Umbilical cord (tissue), 2 donors: Measurements from ENCODE around the gene KRI1. TPM values are rescaled to one million over a fixed set of nuclear protein-coding genes. Genes with fewer than 3 reads are reported as not detected.
"Not testable (repeated sequence)": the region's sequence is repeated elsewhere in the genome, so short reads cannot be mapped to it uniquely, and the experiment has no call there.

ENCODE experiments used
- DNase-seq: peaks from one replicate; pipeline ENCODE4 v3.0.0-alpha.2; 2015; ENCODE audit warnings: low spot score
- total RNA-seq: library from RNA; depleted of rRNA; stranded (reverse); fragments of >200 nt; gene quantifications from one replicate; pipeline ENCODE4 v1.2.3, GENCODE V29; 2014; ENCODE audit warnings: low replicate concordance; ENCODE audit not compliant: insufficient read depth

KRI1 gene
- total RNA-seq, 1 donor from 2014 or later: 1.9 TPM

DNA sequence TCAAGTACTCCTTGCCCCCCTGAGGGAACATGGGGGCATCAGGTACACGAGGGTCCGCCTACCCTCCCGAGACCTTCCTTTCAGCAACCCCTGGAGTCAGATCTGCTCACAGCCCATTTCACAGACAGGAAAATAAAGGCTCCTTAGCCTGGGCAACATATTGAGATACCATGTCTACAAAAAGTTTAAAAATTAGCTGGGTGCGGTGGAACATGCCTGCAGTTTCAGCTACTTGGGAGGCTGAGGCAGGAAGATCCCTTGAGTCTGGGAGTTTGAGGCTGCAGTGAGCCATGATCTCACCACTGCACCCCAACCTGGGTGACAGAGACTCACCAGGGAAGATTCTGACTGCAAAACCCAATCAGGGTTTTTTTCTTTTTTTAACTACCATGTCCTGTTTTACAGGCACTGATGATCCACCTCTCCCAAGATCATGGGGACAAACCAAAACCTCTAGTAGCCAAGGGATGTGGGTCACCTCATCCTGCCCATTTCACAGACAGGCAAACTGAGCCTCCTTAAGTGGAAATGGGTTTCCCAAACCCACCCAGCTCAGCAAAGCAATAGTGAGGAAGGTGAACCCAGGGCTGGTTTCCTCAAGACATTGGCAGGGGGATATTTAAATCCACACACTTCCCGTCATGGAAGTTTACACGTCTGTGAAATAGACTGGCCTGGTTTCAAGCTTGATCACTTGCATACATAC lies 9.4 kb upstream of the KRI1 start:
- DNase-seq: no peak

- no peak for DNase-seq
Measured at GRCh38 chr19:10574462-10574861, 8.7 kb upstream of the KRI1 start.

- DNase-seq: not testable (repeated sequence)
Measured at GRCh38 chr19:10573793-10574192, 8.0 kb upstream of the KRI1 start.

DNA sequence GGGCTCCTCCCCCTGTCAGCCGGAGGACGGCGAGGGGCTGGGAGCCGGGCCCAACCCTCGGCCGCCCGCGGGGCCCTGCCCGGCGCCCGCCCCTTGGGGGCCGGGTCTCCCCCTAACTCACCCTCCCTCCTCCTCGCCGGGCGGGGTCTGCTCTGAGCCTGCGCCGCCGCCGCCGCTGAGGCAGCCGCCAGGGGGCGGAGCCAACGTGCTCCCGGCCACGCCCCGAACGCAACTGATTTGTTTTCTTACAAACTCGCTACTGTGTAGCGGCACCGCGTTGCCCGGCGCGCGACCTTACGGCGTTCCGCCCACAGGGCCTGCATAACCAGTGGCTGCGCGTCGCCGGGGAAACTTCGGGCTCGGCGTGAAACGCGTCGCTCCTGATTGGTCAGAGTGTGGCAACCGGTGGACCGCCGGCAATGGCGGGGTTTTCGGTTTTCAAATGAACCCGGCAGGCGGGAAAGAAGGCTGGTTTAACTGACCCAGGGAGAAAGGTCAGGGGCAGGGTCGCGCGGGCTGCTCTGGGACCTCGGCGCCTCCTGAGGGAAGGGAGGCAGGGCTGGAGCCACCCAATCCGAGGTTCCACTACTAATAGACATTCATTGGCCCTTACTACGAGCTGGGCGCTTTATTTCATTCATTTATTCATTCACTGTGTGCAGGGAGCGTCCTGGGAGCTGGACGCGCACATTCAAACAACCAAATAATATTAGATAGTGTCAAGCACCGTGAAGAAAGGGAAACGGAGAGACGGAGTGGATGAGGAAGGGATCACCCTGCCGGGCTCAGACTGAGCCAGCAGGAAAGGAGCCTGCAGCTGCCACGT lies 3.2 kb upstream of the KRI1 start, which contains the start of gene CDKN2D:
Gene CDKN2D (minus strand): TSS at position 154 of the 826 bp plus-strand sequence. CDS start 326 bp downstream, outside the sequence.
- peak; percentile 100 for DNase-seq

DNA sequence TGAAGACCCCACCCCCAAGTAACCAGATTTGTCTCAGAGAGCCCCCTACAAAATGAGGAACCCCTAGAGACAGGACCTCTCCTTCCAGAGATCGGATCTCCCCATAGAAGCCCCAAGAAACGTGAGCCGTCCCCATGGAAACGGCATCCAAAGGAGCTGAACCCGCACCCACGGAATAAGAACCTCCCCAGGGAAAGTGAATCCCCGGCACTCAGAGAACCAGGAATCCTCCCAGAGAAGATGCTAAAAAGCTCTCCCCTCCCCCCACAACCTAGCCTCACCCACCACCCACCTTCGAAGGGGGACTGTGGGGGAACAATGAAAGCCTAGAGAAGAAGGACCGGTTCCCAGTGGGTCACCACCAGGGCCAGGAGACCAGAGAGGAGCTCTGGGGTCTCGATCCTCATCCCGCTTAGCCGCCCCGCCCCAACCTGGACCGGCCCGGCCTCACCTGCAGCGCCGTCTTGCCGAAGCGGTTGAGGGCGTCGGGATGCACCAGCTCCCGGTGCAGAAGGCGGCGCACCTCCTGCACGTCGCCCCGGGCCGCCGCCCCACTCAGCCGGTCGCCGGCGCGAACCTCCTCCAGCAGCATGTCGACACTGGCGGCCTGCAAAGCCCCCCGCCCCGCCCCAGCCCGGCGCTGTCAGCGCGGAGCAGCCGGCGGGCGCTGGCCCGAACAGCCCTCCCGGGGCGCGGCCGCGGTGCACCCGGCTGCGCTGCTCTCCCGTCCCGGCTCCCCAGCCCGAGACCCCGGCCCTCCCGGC lies 2.4 kb upstream of the KRI1 start:
- DNase-seq: peak; percentile 22

DNA sequence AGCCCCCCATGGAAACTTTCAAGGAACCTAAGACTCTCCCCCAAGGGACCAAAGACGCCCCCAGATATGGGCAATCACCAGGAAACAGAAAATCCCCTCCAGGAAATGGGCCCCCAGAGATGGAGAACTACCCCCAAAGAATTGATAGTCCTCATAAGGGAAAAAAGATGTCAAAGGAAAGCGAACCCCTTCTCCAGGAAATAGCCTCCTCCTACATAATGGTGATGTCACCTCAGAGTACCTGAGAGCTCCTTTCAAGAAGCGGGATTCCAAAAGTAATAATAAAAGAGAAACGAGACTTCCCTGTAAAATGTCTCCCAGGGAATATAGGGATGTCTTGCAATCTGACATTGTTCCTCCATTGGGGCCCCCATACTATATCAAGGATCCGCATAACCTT lies 1.8 kb upstream of the KRI1 start:
- no peak for DNase-seq

- no peak for DNase-seq
Measured at GRCh38 chr19:10566658-10567410, 1.0 kb upstream of the KRI1 start.

DNA sequence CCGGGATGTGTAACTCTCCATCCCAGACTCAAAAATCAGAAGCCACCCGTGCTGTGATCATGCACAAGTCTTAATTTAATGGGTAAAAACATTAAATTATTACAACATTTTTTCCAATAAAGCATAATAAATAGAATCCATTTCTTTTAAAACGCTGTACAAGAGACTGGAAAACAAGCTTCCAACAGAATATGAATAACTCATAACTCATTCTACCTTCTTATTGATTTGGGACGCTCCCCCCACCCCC lies 523 bp upstream of the KRI1 start:
- no peak for DNase-seq

- DNase-seq: peak; percentile 48
Measured at GRCh38 chr19:10565028-10565566, 713 bp downstream of the KRI1 start.

GRCh38 chr19:10562609-10563008 lies 3.2 kb downstream of the KRI1 start:
- DNase-seq: no peak

GRCh38 chr19:10560154-10560553 lies 5.7 kb downstream of the KRI1 start:
- no peak for DNase-seq

GRCh38 chr19:10557603-10558197 lies 8.1 kb downstream of the KRI1 start:
- DNase-seq: no peak

DNA sequence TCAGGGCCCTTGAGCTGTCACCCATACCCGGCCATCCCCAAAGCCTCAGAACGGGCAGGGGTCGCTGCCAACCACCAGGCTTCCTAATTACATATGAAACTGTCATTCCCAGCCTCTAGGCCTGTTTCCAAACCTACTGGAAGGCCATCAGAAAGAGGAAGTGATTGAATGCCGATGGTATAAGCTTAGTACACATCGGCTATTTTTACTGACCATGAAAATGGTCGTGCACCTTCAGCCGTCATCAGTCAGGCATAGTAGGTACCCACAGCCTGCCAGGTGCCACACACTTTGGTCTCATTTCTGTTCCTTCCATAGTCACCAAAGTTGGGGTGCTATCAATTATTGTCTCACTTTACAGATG lies 10.2 kb downstream of the KRI1 start:
- DNase-seq: no peak

GRCh38 chr19:10554760-10555609 lies 10.8 kb downstream of the KRI1 start:
- DNase-seq: no peak

DNA sequence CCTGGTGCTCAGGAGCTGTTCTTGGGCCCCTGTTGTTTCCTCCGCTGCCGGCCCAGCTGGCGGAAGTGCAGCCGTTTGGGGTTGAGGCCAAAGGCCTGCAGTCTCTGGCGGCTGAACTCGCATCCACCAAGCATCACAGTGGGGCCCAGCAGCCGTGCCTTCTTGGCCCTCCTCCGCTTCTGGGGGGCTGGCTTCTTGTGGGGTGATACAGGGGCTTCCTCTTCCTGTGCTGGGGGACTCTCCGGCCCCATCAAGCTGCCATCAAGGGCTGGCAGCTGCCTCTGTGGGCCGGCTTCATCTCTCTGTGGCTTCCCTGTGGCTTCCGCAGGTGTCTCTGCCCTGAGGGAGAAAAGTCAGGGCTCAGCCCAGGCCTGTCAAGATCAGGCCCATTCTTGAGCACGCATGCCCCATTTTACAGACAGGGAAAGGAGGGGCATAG lies 11.8 kb downstream of the KRI1 start:
- no peak for DNase-seq

- no peak for DNase-seq
Measured at GRCh38 chr19:10553087-10553667, 12.6 kb downstream of the KRI1 start.

DNA sequence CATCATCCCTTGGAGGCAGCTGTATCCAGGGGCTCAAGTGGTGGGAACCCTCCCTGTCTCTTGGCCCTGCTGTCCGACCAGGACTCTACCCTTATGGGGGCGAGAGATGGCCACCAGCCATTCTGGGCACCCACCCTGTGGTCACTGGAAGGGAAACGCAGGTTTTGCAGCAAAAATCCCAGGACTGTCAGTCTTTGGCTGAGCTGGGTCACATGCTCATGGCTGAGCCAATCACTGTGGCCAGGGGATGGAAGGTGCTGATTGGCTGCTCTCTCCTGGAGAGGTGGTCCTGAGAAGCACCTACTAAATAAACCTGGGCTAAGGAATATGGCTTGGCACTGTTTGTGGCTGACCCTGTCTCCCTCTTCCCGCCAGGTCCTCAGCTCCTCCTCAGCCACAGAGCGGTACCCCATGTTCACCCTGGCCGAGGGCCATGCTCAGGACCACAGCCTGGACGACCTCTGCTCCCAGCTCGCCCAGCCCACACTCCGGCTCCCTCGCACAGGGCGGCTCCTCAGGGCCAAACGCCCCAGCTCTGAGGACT lies 13.2 kb downstream of the KRI1 start:
- no peak for DNase-seq

- DNase-seq: no peak
Measured at GRCh38 chr19:10551698-10552301, 14.0 kb downstream of the KRI1 start.

- not testable (repeated sequence) for DNase-seq
Measured at GRCh38 chr19:10551006-10551405, 14.8 kb downstream of the KRI1 start.
